Type B pancreatic cell (in vitro differentiated cells): Measurements from ENCODE around the gene ASIC4. TPM values are rescaled to one million over a fixed set of nuclear protein-coding genes. Genes with fewer than 3 reads are reported as not detected.

Experiments used
- DNase-seq: peaks from one replicate; pipeline ENCODE4 v3.0.0; 2021; ENCODE audit warnings: mixed read lengths; ENCODE audit not compliant: unreplicated experiment; ENCODE audit errors: extremely low spot score
- H3K27ac Mint-ChIP-seq: 2 replicates; pipeline ENCODE4 v1.8.0; 2021; ENCODE audit warnings: mild to moderate bottlenecking, mixed read lengths
- H3K27me3 Mint-ChIP-seq: 2 replicates; pipeline ENCODE4 v1.8.0; 2021; ENCODE audit warnings: mixed read lengths
- H3K36me3 Mint-ChIP-seq: 2 replicates; pipeline ENCODE4 v1.8.0; 2021; ENCODE audit warnings: mixed read lengths
- H3K4me1 Mint-ChIP-seq: one replicate; pipeline ENCODE4 v1.8.0; 2021; ENCODE audit warnings: mixed read lengths; ENCODE audit not compliant: unreplicated experiment
- H3K4me3 Mint-ChIP-seq: 2 replicates; pipeline ENCODE4 v1.8.0; 2021; ENCODE audit warnings: mild to moderate bottlenecking, mixed read lengths
- H3K9me3 Mint-ChIP-seq: 2 replicates; pipeline ENCODE4 v1.8.0; 2021; ENCODE audit warnings: mixed read lengths
- CTCF ChIP-seq: fragments of 200-600 bp; sonication (generic); conservative IDR thresholded peaks from 2 replicates; pipeline ENCODE4 v1.5.0; 2021; ENCODE audit warnings: antibody characterized with exemption, mild to moderate bottlenecking
- total RNA-seq: library from RNA; stranded (reverse); gene quantifications from 2 replicates; pipeline ENCODE4 v1.2.1, GENCODE V29; 2021; ENCODE audit warnings: low replicate concordance

ASIC4 gene
- total RNA-seq, 1 donor from 2014 or later = 0.99 TPM

DNA sequence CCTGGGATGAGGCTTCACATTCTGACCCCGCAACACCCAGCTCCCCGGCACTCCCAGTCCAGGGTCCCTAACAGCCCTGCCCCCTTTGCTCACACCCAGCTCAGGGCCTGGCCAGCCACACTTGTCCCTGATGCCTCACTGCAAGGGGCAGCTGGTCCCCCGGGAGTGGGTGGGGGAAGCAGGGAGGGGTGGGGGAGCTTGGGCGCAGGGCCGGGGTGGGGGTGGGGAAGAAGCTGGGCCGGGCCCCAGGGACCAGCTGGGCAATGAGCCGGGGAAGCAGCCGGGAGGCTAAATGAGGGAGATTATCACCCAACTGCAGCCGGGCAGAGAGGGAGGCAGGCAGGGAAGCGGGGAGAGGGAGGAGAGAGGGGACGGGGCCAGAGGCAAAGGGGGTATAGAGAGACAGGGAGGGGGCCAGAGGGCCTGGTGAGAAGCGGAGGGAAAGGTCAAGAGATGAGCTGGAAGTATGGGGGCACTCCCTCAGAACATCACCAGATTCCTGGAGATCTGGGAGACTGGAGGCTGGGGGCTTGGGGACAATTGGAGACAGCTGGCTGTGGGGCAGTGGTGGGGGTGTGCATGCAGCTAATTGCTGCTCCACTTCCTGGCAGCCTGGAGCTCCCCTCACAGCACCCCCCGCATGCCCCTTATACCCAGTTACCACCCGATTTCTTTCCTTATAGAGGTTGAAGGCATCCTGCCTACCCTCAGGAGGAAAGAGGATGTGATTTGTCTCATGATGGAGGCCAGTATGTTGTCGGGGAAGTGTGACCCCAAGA, 2.5 kb upstream of the ASIC4 start:
- H3K36me3 Mint-ChIP-seq = no peaks in the 10 kb centered on the region

DNA sequence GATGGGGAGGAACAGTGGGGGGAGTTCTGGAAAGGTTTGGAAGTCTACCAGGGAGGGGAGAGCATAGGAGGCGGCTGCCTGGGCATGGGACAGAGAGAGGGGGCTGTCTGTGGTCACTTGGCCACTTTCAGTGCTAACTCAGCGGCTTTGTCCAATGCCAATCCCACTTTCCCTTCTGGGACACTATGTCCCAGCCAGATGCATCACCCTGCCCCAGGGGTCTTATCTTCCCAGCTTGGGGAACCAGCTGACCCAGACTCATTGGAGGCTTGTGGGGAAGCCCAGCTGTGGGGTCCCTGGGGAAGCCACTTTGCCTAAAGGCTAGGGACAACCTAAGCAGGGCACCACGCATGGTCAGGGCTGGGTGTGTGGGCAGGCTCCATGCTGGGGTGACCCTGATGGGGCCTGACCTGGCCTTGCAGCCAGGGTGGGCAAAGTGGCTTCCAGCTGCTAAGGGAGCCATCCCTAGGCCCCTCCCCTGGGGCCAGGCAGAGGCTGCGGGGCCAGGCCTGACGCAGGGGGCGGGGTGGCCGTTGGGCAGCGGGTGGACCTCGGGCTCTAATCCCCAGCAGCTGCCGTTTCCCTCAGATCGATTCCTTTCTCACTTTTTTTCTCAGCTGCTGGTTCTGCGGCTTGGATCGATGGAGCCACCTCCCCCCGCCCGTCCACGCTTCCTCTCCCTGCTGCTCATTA, 1.6 kb upstream of the ASIC4 start:
- Mint-ChIP-seq H3K36me3 (no peaks in the 10 kb centered on the region), H3K4me1 (peaks cover 46% of the 10 kb centered on the region), H3K9me3 (no peaks in the 10 kb centered on the region), H3K27me3 (peaks cover 70% of the 10 kb centered on the region), H3K4me3 (peak overlapping the region; percentile 76), H3K27ac (no peak overlapping the region)
- DNase-seq = no peak
- no peak for TF ChIP-seq CTCF

More for the DNA sequence above, 2.5 kb upstream of the ASIC4 start:
- no peak for DNase-seq
- Mint-ChIP-seq H3K27me3 (peaks cover 62% of the 10 kb centered on the region), H3K9me3 (no peaks in the 10 kb centered on the region), H3K4me1 (peaks cover 41% of the 10 kb centered on the region), H3K27ac (no peak overlapping the region), H3K4me3 (peak overlapping the region; percentile 17)
- no peak for TF ChIP-seq CTCF

- no peaks in the 10 kb centered on the region for H3K36me3 Mint-ChIP-seq
- peaks cover 53% of the 10 kb centered on the region for H3K4me1 Mint-ChIP-seq
- no peak for TF ChIP-seq CTCF
- peaks cover 81% of the 10 kb centered on the region for H3K27me3 Mint-ChIP-seq
- DNase-seq = no peak
- peak overlapping the region; percentile 39 for H3K27ac Mint-ChIP-seq
- H3K9me3 Mint-ChIP-seq = no peaks in the 10 kb centered on the region
- H3K4me3 Mint-ChIP-seq = peak overlapping the region; percentile 76
These were observed 495 bp upstream of the ASIC4 start for GRCh38 chr2:219513787-219514186.

GRCh38 chr2:219514836-219515235, 554 bp downstream of the ASIC4 start:
- Mint-ChIP-seq H3K36me3 (no peaks in the 10 kb centered on the region), H3K4me3 (no peak overlapping the region), H3K27me3 (peaks cover 81% of the 10 kb centered on the region), H3K27ac (no peak overlapping the region), H3K4me1 (peaks cover 54% of the 10 kb centered on the region), H3K9me3 (no peaks in the 10 kb centered on the region)
- TF ChIP-seq CTCF = no peak
- DNase-seq = no peak

- no peaks in the 10 kb centered on the region for H3K36me3 Mint-ChIP-seq
- H3K9me3 Mint-ChIP-seq = no peaks in the 10 kb centered on the region
- peaks cover 78% of the 10 kb centered on the region for H3K27me3 Mint-ChIP-seq
- H3K4me3 Mint-ChIP-seq = peak overlapping the region; percentile 3
- DNase-seq = no peak
- H3K27ac Mint-ChIP-seq = no peak overlapping the region
- H3K4me1 Mint-ChIP-seq = peaks cover 57% of the 10 kb centered on the region
- TF ChIP-seq CTCF = no peak
These were observed 1.8 kb downstream of the ASIC4 start for GRCh38 chr2:219515874-219516629.
